SK-N-SH (cell line): ENCODE results near the gene HLA-DOB. TPM values are rescaled to one million over a fixed set of nuclear protein-coding genes. Genes with fewer than 3 reads are reported as not detected.

Experiments used
- CTCF ChIA-PET: fragments of 300-600, 350-600 bp; formaldehyde crosslinking; extraction: SDS; loops from one replicate; lab custom pipeline; 2021; lab: Yijun Ruan, JAX
- POLR2A ChIA-PET: fragments of 350-600 bp; sonication (Branson Sonifier 250); formaldehyde crosslinking; extraction: SDS; loops from one replicate; lab custom pipeline; 2020; ENCODE audit warnings: antibody characterized with exemption, inconsistent platforms; lab: Yijun Ruan, JAX
- DNase-seq: peaks from one replicate; pipeline ENCODE4 v3.0.0; 2012
- H2AFZ ChIP-seq: fragments of 200-600 bp; sonication (generic); 2 replicates; pipeline ENCODE4 v1.8.1; 2016; ENCODE audit warnings: antibody characterized with exemption, mild to moderate bottlenecking, low read depth
- H3F3A ChIP-seq: fragments of 200-600 bp; sonication (generic); replicated peaks from 2 replicates; pipeline ENCODE3; 2016; ENCODE audit warnings: antibody characterized with exemption, mild to moderate bottlenecking; ENCODE audit not compliant: insufficient read depth
- H3K27ac ChIP-seq, 2 experiments: fragments of 200-500 bp in 1 of 2; fragments of 200-600 bp in 1 of 2; sonication (Bioruptor generic) in 1 of 2; sonication (generic), shearing (Covaris generic) in 1 of 2; 2 replicates each; pipeline versions ENCODE4 v1.5.1 to v1.6.1; 2014 to 2016; ENCODE audit warnings: low read depth in 2 of 2, inconsistent platforms in 1 of 2, low read length in 1 of 2, mild to moderate bottlenecking in 1 of 2, mixed read lengths in 1 of 2
- H3K27me3 ChIP-seq: fragments of 200-600 bp; sonication (generic), shearing (Covaris generic); 2 replicates; pipeline ENCODE4 v1.6.1; 2016; ENCODE audit warnings: mixed run types; ENCODE audit not compliant: insufficient read depth
- H3K36me3 ChIP-seq, 2 experiments: fragments of 200-500 bp in 1 of 2; fragments of 200-600 bp in 1 of 2; sonication (Bioruptor generic) in 1 of 2; sonication (generic) in 1 of 2; replicated peaks in 1 of 2; 2 replicates each; pipeline versions ENCODE3 to v1.5.1; 2014 to 2016; ENCODE audit warnings: low read length in 1 of 2, mild to moderate bottlenecking in 1 of 2; ENCODE audit not compliant: insufficient read depth in 2 of 2, control insufficient read depth in 1 of 2
- H3K4me1 ChIP-seq, 2 experiments: fragments of 200-500 bp in 1 of 2; fragments of 200-600 bp in 1 of 2; sonication (Bioruptor generic) in 1 of 2; sonication (generic), shearing (Covaris generic) in 1 of 2; 2 replicates each; pipeline versions ENCODE4 v1.5.1 to v1.6.1; 2014 to 2016; ENCODE audit warnings: low read depth in 1 of 2, low read length in 1 of 2, mixed run types in 1 of 2; ENCODE audit not compliant: insufficient read depth in 2 of 2, control insufficient read depth in 1 of 2
- H3K4me2 ChIP-seq: fragments of 200-600 bp; sonication (generic), shearing (Covaris generic); 2 replicates; pipeline ENCODE4 v1.6.1; 2017; ENCODE audit warnings: mixed run types
- H3K4me3 ChIP-seq, 2 experiments: fragments of 200-500 bp in 1 of 2; fragments of 200-600 bp in 1 of 2; sonication (Bioruptor generic) in 1 of 2; sonication (generic), shearing (Covaris generic) in 1 of 2; 2 replicates each; pipeline versions ENCODE4 v1.5.1 to v1.8.1; 2014 to 2016; ENCODE audit warnings: low read depth in 2 of 2, inconsistent platforms in 1 of 2, low read length in 1 of 2, mild to moderate bottlenecking in 1 of 2, mixed read lengths in 1 of 2, moderate library complexity in 1 of 2
- H3K79me2 ChIP-seq: fragments of 200-600 bp; sonication (generic); 2 replicates; pipeline ENCODE4 v1.8.1; 2017; ENCODE audit warnings: mild to moderate bottlenecking; ENCODE audit not compliant: insufficient read depth
- H3K9ac ChIP-seq: fragments of 200-600 bp; sonication (generic); 2 replicates; pipeline ENCODE4 v1.6.1; 2017; ENCODE audit warnings: mixed run types
- H3K9me2 ChIP-seq: fragments of 200-600 bp; sonication (generic); 2 replicates; pipeline ENCODE4 v1.6.1; 2017; ENCODE audit warnings: mixed run types
- H3K9me3 ChIP-seq: fragments of 200-600 bp; sonication (generic); 2 replicates; pipeline ENCODE4 v1.6.1; 2017; ENCODE audit warnings: mixed run types, mild to moderate bottlenecking, moderate library complexity
- H4K20me1 ChIP-seq: fragments of 200-600 bp; sonication (generic); 2 replicates; pipeline ENCODE4 v1.6.1; 2017; ENCODE audit warnings: mild to moderate bottlenecking, mixed run types; ENCODE audit not compliant: insufficient read depth
- FOXJ3 ChIP-seq: sonication (generic); formaldehyde crosslinking; IDR thresholded peaks from 2 replicates; pipeline ENCODE4 v1.5.1; 2020; ENCODE audit warnings: mild to moderate bottlenecking, missing genetic modification reagents
- GATA2 ChIP-seq: sonication (generic); formaldehyde crosslinking; IDR thresholded peaks from 2 replicates; pipeline ENCODE4 v1.5.0; 2020; ENCODE audit warnings: mild to moderate bottlenecking, missing genetic modification reagents
- IRF3 ChIP-seq: fragments of 150-350 bp; IDR thresholded peaks from 2 replicates; pipeline ENCODE4 v1.6.1; 2016; ENCODE audit warnings: mild to moderate bottlenecking, low read depth, low read length
- MEF2A ChIP-seq: IDR thresholded peaks from 2 replicates; pipeline ENCODE4 v1.4.0; 2012; ENCODE audit warnings: low read depth, borderline replicate concordance
- MXI1 ChIP-seq: IDR thresholded peaks from 2 replicates; pipeline ENCODE4 v1.6.1; 2012; ENCODE audit warnings: mild to moderate bottlenecking, low read depth, low read length, improper control_type of control experiment
- NRF1 ChIP-seq: IDR thresholded peaks from 2 replicates; pipeline ENCODE4 v1.6.1; 2012; ENCODE audit warnings: low read depth, mild to moderate bottlenecking, low read length
- RAD21 ChIP-seq: IDR thresholded peaks from 2 replicates; pipeline ENCODE4 v1.6.1; 2012; ENCODE audit warnings: mild to moderate bottlenecking, low read length
- RCOR1 ChIP-seq: fragments of 150-350 bp; IDR thresholded peaks from 2 replicates; pipeline ENCODE4 v1.6.1; 2017; ENCODE audit warnings: antibody characterized with exemption, low read length
- RFX5 ChIP-seq: IDR thresholded peaks from 2 replicates; pipeline ENCODE4 v1.6.1; 2012; ENCODE audit warnings: mild to moderate bottlenecking, improper control_type of control experiment, low read length
- RXRA ChIP-seq: IDR thresholded peaks from 2 replicates; pipeline ENCODE4 v1.4.0; 2012; ENCODE audit warnings: low read depth, mild to moderate bottlenecking, borderline replicate concordance
- TCF12 ChIP-seq: IDR thresholded peaks from 2 replicates; pipeline ENCODE4 v1.4.0; 2012
- TEAD4 ChIP-seq: IDR thresholded peaks from 2 replicates; pipeline ENCODE4 v1.4.0; 2012; ENCODE audit warnings: mild to moderate bottlenecking, borderline replicate concordance; ENCODE audit not compliant: insufficient read depth
- WGBS: methylation state at CpG from one replicate; pipeline ENCODE4 v1.1.6; 2017; ENCODE audit warnings: low lambda C conversion rate; 5-methylcytosine and 5-hydroxymethylcytosine counted together
- polyA plus RNA-seq, 3 experiments: library from polyadenylated mRNA; depleted of rRNA; stranded (reverse); fragments of >200 nt; gene quantifications; 2 replicates each; pipeline ENCODE4 v1.2.3, GENCODE V29; 2012
- TF ChIP-seq, protein P1 (sequence below): IDR thresholded peaks from 2 replicates; pipeline ENCODE4 v1.4.0; 2012; ENCODE audit warnings: low read depth
- TF ChIP-seq, protein P2 (sequence below): IDR thresholded peaks from 2 replicates; pipeline ENCODE4 v1.4.0; 2012; ENCODE audit warnings: low read depth, borderline replicate concordance

The HLA-DOB gene
- polyA plus RNA-seq, 1 of the 3 experiments (the other 2 are of a cell fraction) = not detected

DNA sequence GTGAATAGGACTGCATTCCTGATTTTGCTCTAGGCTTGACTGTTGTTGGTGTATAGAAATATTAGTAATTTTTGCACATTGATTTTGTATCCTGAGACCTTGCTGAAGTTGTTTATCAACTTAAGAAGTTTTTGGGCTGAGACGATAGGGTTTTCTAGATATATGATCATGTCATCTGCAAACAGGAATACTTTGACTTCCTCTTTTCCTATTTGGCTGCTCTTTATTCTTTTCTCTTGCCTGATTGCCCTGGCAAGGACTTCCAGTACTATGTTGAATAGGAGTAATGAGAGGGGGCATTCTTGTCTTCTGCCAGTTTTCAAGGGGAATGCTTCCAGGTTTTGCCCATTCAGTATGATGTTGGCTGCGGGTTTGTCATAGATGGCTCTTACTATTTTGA, 13.4 kb downstream of the HLA-DOB start:
- ChIA-PET CTCF (interaction anchor here (0.6 to 3.8 kb wide), 5 partner anchors 35 to 869 kb away, joined by 3 to 14 read pairs (median 4); partner anchors contain the start of gene TAP2), POLR2A (no interaction called here)
- H3K4me1 ChIP-seq = no peaks in the 10 kb centered on the region
- DNase-seq = no peak
- H3K79me2 ChIP-seq = no peaks in the 10 kb centered on the region
- no peak overlapping the region for H3K9ac ChIP-seq
- TF ChIP-seq, protein P1, sequence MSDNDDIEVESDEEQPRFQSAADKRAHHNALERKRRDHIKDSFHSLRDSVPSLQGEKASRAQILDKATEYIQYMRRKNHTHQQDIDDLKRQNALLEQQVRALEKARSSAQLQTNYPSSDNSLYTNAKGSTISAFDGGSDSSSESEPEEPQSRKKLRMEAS = no peak
- TF ChIP-seq RFX5 = no peak
- TF ChIP-seq, all 33 proteins: peak for 0
- Histone ChIP-seq H3K27ac (no peak overlapping the region), H3F3A (no peaks in the 10 kb centered on the region), H4K20me1 (no peaks in the 10 kb centered on the region), H3K36me3 (no peaks in the 10 kb centered on the region), H3K9me3 (no peaks in the 10 kb centered on the region), H2AFZ (no peak overlapping the region), H3K4me3 (no peak overlapping the region), H3K9me2 (no peaks in the 10 kb centered on the region), H3K4me2 (no peak overlapping the region), H3K27me3 (peaks cover 15% of the 10 kb centered on the region; the same call in 1 of the 2 replicates)
- WGBS = 2% methylated on average over 2 of the region's 2 CpGs

DNA sequence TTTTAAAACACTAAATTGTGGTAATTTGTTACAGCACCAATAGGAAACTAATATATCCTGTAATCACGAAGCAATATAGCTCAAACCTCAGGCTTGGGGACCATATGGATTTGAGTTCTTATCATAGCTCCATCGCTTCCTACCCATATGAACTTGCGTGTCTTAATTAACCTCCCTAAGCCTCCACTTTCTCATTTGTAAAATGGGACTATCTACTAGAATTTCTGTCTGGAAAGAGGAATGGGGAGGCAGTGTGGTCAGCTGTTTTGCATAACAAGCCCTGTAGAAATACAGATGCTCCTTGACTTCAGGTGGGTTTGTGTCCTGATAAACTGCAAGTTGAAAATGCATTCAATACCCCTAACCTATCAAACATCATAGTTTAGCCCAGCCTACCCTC, 17.1 kb downstream of the HLA-DOB start:
- Histone ChIP-seq H2AFZ (no peak overlapping the region), H3K4me2 (no peak overlapping the region), H3F3A (no peaks in the 10 kb centered on the region), H3K4me3 (no peak overlapping the region), H3K9me2 (no peaks in the 10 kb centered on the region), H3K27ac (no peak overlapping the region), H3K4me1 (no peaks in the 10 kb centered on the region; a peak in 1 of 4 replicates), H3K27me3 (peaks cover 19% of the 10 kb centered on the region; the same call in 1 of the 2 replicates), H3K9ac (no peak overlapping the region), H3K36me3 (no peaks in the 10 kb centered on the region), H3K79me2 (no peaks in the 10 kb centered on the region), H4K20me1 (no peaks in the 10 kb centered on the region), H3K9me3 (no peaks in the 10 kb centered on the region)
- TF ChIP-seq RFX5 (no peak), MEF2A (no peak), NRF1 (no peak), FOXJ3 (CRISPR knock-in tag) (no peak), RAD21 (no peak), TEAD4 (no peak), GATA2 (CRISPR knock-in tag) (no peak), RXRA (no peak), MXI1 (no peak), RCOR1 (no peak), IRF3 (no peak), TCF12 (no peak)
- TF ChIP-seq, protein P2, sequence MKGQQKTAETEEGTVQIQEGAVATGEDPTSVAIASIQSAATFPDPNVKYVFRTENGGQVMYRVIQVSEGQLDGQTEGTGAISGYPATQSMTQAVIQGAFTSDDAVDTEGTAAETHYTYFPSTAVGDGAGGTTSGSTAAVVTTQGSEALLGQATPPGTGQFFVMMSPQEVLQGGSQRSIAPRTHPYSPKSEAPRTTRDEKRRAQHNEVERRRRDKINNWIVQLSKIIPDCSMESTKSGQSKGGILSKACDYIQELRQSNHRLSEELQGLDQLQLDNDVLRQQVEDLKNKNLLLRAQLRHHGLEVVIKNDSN = no peak
- WGBS = 11% methylated on average over 3 of the region's 3 CpGs
- ChIA-PET POLR2A (no interaction called here), CTCF (interaction anchor here (0.7 to 2.1 kb wide), 8 partner anchors 12 to 554 kb away, joined by 3 to 9 read pairs (median 4); no protein-coding TSS in a partner anchor)
- DNase-seq = no peak
